Measurements from ENCODE around the gene OSGEP.
"Not testable (repeated sequence)": the region's sequence is repeated elsewhere in the genome, so short reads cannot be mapped to it uniquely, and the experiment has no call there.

OSGEP gene

GRCh38 chr14:20469242-20469889, 14.8 kb upstream of the OSGEP start, which contains the start of gene PNP:
Gene PNP (plus strand): TSS chr14:20469406. CDS start chr14:20469525, 119 bp downstream.
- peak; percentile 94 for DNase-seq

- no peak for DNase-seq
These were observed 14.2 kb upstream of the OSGEP start for GRCh38 chr14:20468764-20469241.

GRCh38 chr14:20461225-20462141, 6.9 kb upstream of the OSGEP start, which contains the start of gene PIP4P1:
Gene PIP4P1 (minus strand): TSS chr14:20461434. CDS start chr14:20461325, 109 bp downstream.
- DNase-seq: peak; percentile 99

- peak; percentile 55 for DNase-seq
These were observed 6.0 kb upstream of the OSGEP start for GRCh38 chr14:20460458-20461224.

- DNase-seq: no peak
These were observed 3.6 kb upstream of the OSGEP start for GRCh38 chr14:20458031-20458789.

- DNase-seq: no peak
These were observed 2.4 kb upstream of the OSGEP start for GRCh38 chr14:20456971-20457370.

- peak; percentile 62 for DNase-seq
These were observed 1.0 kb upstream of the OSGEP start for GRCh38 chr14:20455355-20456300.

GRCh38 chr14:20452831-20453230, 1.8 kb downstream of the OSGEP start:
- not testable (repeated sequence) for DNase-seq

GRCh38 chr14:20446889-20447288, 7.7 kb downstream of the OSGEP start:
- DNase-seq: no peak

- not testable (repeated sequence) for DNase-seq
These were observed 11.0 kb downstream of the OSGEP start for GRCh38 chr14:20443650-20444049.

GRCh38 chr14:20441461-20441860, 13.2 kb downstream of the OSGEP start:
- DNase-seq: no peak

GRCh38 chr14:20440882-20441281, 13.7 kb downstream of the OSGEP start:
- peak; percentile 41 for DNase-seq

GRCh38 chr14:20440465-20440864, 14.1 kb downstream of the OSGEP start:
- DNase-seq: no peak

GRCh38 chr14:20438664-20439063, 15.9 kb downstream of the OSGEP start:
- DNase-seq: no peak

- no peak for DNase-seq
These were observed 18.3 kb downstream of the OSGEP start for GRCh38 chr14:20436363-20436755.

GRCh38 chr14:20435582-20436362, 18.8 kb downstream of the OSGEP start, which contains the start of gene KLHL33:
Gene KLHL33 (minus strand): TSS chr14:20436166. CDS start chr14:20435811, 355 bp downstream.
- DNase-seq: no peak

- no peak for DNase-seq
These were observed 19.7 kb downstream of the OSGEP start for GRCh38 chr14:20434701-20435581.

GRCh38 chr14:20429801-20430669, 24.6 kb downstream of the OSGEP start:
- no peak for DNase-seq
